Stimulated activated CD8-positive, alpha-beta memory T cell treated with anti-CD3 and anti-CD28 coated beads, Interleukin-12 subunit alpha, Interleukin-12 subunit beta, amount 100 ng/mL, for 24 hours (primary cell): ENCODE data around the gene OCA2.

ENCODE experiments used
- DNase-seq: peaks from one replicate; pipeline ENCODE4 v3.0.0-alpha.2; 2020; ENCODE audit errors: extremely low read depth

The OCA2 gene

GRCh38 chr15:27847775-27848710 lies 251.1 kb downstream of the OCA2 start:
- DNase-seq: no peak

GRCh38 chr15:27846722-27847395 lies 252.3 kb downstream of the OCA2 start:
- DNase-seq: no peak

- DNase-seq: no peak
Observed at GRCh38 chr15:27845535-27846369, 253.4 kb downstream of the OCA2 start.

- no peak for DNase-seq
Observed at GRCh38 chr15:27844018-27844666, 255.0 kb downstream of the OCA2 start.

GRCh38 chr15:27843146-27843545 lies 256.0 kb downstream of the OCA2 start:
- no peak for DNase-seq

GRCh38 chr15:27842526-27842925 lies 256.6 kb downstream of the OCA2 start:
- DNase-seq: no peak

GRCh38 chr15:27835233-27835939 lies 263.7 kb downstream of the OCA2 start:
- DNase-seq: no peak

GRCh38 chr15:27834684-27835083 lies 264.4 kb downstream of the OCA2 start:
- no peak for DNase-seq

- no peak for DNase-seq
Observed at GRCh38 chr15:27833974-27834373, 265.1 kb downstream of the OCA2 start.

- no peak for DNase-seq
Observed at GRCh38 chr15:27833178-27833577, 265.9 kb downstream of the OCA2 start.

GRCh38 chr15:27832237-27832596 lies 266.9 kb downstream of the OCA2 start:
- no peak for DNase-seq

GRCh38 chr15:27831384-27832236 lies 267.5 kb downstream of the OCA2 start:
- no peak for DNase-seq

- no peak for DNase-seq
Observed at GRCh38 chr15:27828746-27829145, 270.4 kb downstream of the OCA2 start.

GRCh38 chr15:27826902-27827714 lies 272.0 kb downstream of the OCA2 start:
- DNase-seq: no peak

GRCh38 chr15:27826411-27826810 lies 272.7 kb downstream of the OCA2 start:
- no peak for DNase-seq

- no peak for DNase-seq
Observed at GRCh38 chr15:27824841-27825422, 274.2 kb downstream of the OCA2 start.

GRCh38 chr15:27821273-27821672 lies 277.8 kb downstream of the OCA2 start:
- DNase-seq: no peak

GRCh38 chr15:27820722-27821121 lies 278.4 kb downstream of the OCA2 start:
- DNase-seq: no peak

GRCh38 chr15:27820232-27820631 lies 278.9 kb downstream of the OCA2 start:
- no peak for DNase-seq
